Right lung (tissue), 5 donors: Measurements from ENCODE around the gene AKT1. TPM values are rescaled to one million over a fixed set of nuclear protein-coding genes. Genes with fewer than 3 reads are reported as not detected.

Experiments
- DNase-seq, 2 donors: peaks; one replicate each; pipeline ENCODE4 v3.0.0-alpha.2; 2013
- polyA plus RNA-seq, 5 donors: library from polyadenylated mRNA; unstranded; fragments of 120-200 nt; gene quantifications; one replicate each; pipeline versions ENCODE4 v1.2.1 to v1.2.3, GENCODE V29; 2013; ENCODE audit warnings: inconsistent platforms in 1 of 5, low replicate concordance in 1 of 5; ENCODE audit not compliant: insufficient read length in 5 of 5, insufficient read depth in 1 of 5

Gene AKT1
- polyA plus RNA-seq, 5 donors = 124 to 240 (median 138) TPM

DNA sequence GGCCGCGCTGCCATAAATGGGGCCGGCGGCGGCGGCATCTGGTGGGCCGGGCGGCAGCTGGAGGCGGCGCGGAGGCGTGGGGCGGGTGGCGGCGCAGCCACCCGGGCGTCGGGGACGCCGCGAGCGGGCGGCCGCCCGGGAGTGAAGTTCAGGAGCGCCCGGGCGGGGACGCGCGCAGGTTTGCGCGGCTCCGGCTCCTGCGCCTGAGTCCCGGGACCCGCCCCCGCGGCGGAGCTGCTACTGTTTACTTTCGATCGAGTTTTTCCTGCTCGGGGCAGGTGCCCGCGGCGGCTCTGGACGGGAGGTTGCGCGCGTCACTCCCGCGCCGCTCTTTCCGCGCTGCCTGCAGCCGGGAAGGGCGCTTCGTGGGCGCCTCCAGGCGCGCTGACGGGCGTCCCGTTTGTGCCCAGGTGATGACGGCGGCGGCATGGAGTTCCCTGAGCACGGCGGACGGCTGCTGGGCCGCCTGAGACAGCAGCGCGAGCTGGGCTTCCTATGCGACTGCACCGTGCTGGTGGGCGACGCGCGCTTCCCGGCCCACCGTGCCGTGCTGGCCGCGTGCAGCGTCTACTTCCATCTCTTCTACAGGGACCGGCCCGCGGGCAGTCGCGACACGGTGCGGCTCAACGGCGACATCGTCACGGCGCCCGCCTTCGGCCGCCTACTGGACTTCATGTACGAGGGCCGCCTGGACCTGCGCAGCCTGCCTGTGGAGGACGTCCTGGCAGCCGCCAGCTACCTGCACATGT lies 5.4 kb upstream of the AKT1 start, which contains the start of gene ZBTB42:
ZBTB42 (plus strand) TSS at position 331 of the 749 bp plus-strand sequence; CDS start at position 428, 97 bp downstream.
- peak; percentile 69 to 77 for DNase-seq

DNA sequence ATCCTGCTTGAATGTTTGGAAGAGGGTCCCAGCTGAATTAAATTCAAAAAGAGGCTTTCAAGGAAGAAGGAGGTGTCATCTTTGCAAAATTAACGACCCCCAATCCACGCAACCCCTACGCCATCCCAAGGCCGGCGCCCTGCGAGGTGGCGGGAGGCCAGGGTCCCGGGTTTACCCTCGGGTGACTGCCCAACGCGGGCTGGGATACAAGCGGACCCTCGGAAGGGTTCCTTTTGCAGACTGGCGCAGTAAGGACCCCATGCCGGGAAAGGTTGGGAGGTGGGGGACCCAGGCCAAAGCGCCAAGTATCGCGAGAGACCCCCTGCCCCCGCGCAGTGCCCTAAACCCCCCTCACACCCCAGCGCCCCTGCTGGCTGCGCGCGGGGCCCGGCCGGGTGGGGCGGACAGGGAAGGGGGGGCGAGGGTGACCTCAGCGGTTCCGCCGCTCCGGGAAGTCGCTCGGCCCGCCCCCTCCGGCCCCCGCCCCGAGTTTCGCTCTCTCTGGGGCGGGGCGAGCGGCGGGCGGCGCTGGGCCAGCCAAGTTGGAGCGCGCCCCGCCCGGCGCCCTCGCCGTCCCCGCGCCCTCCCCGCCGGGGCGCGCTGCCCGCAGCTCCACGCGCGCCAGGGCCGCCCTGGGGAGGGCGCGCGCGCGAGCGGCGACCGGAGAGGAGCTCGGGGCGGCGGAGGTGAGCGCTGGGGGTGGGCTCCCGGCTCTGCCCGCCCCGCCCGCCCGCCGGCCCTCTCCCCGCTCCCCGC lies 4.6 kb upstream of the AKT1 start:
- peak; percentile 79 to 86 for DNase-seq

DNA sequence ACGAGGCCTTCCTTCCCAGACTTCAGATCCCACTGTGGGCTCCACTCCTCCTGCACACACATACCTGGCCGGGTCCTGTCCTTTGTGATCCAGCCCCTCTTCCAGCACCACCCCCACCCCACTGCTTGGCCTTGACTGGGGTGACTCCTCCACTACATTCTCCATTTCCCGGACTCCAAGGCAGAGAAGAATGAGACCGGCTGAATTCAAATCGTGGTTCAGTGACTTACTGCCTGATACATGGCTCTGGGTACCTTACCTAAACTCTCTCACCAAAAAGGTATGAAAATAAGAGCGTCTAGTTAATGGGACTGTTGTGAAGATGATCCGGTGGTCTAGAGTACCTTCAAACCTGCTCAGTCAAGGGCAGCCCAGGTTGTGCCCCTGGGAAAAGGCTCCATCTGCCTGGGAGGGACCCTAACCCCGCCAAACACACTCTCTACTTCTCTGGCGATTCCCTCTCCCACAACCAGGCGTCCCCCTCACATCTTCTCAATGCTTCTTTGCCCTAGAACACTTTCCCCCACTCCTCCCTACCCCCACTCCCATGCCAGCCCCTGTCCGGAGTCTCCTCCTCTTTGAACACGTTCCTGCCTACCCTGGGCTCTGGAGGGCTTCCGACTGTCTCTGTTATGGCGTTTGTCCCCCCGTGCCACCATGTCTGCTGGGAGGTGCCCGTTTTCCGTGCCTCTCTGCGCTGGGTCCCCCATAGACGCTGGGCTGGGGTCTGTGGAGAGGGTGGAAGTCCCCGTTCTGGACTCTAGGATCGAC lies 3.9 kb upstream of the AKT1 start:
- DNase-seq = peak in 1 of 2 donors; percentile 69

DNA sequence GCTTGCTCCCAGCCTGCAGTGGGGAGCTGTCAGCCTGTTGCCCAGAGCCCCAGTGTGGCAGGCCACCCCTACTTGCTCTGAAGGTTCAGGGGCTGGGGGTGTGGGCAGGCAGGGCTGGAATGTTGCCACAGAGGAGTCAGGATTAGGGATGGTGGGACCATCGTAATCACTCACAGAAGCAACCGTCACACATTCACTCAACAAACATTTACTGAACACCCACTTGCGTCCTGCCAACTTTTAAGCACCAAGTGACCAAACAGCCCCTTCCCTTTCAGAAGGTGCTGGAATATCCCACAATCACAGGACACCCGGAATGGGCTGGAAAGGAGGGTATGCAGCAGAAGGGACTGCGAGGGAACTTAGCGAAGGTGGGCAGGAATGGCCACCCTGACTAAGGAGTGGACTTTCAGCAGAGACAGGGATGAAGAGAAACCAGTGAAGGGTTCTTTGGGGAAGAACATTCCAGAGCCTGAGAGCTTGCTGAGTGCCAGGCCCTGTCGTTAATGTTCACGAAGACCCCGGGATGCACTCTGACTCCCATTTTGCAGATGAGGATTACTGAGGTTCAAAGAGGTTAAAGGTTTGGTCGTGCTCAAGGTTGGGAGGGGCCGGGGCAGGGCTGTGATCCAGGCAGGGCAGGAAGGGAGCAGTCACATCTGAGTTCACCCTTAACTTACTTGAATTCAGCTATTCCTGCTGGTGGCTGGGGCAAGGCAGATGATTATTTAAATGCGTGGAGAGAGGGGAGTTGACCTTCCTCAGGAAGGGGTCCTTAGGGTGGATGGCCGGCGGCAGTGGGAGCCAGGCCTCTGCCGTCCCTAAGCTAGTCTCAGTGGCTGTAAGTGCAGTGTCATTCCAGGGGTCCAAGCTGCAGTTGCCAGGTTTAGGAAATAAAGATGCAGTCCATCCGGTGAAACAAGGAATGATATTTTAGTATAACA lies 3.0 kb upstream of the AKT1 start:
- no peak for DNase-seq

DNA sequence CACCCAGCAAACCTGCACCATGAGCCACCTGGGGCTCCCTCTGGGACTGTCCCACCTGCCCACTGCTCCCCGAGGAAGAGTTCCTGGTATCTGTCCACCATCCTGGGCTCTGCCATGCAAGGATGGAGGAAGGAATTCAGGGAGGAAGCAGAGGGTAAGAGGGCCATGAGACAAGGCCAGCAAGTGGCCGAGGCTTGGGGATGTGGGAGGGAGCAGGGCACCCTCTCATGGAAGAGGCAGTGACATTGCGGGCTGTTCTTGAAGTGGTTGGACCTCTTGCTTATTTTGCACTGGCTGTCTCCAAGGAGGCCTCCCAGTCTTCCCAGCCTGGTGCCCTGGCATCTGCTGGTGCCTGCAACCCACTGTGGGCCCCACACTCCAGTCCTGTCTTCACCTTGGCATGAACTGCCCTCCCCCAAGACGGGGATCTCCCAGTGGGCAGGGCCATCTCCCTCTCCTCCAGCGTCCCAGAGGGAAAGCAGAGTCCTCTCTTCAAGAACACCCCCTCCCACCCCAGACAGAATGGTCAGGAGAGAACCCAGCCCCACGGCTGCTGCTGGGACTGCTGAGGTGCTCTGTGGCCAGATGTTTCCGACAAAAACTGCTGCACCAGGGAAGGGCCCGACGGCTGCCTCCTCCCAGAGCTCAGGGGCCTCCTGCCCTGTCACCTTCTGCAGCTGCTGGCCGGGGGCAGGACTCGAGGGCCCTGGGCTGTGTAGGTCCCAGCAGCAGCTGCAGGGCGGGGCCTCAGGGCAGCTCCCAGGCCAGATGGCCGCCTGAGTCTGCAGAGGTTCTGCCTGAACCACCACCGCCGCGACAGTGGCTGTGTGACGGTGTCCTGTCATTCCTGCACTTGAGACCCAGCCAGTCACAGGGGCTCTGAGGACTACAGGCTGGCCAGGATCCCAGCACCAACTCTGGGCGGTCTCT lies 1.8 kb upstream of the AKT1 start:
- DNase-seq = no peak

DNA sequence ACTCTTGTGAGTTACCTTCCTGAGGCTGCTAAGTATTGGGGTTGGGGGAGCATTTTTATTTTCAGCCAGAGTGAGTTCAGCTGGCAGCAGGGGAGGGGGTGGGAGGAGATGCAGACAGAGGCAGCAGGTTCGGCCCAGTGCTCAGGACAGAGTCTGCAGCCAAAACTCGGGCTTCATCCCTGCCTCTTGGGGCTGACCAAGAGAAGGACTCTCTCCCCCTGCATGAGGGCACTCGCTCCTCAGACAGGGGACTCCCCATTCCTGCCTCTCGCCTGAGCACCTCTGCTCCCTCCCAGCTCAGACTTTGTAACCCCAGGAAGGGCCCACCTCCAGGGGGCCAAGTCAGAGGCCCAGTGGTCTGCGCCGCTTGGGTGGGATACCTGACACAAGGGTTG lies 1.1 kb upstream of the AKT1 start:
- DNase-seq = no peak

DNA sequence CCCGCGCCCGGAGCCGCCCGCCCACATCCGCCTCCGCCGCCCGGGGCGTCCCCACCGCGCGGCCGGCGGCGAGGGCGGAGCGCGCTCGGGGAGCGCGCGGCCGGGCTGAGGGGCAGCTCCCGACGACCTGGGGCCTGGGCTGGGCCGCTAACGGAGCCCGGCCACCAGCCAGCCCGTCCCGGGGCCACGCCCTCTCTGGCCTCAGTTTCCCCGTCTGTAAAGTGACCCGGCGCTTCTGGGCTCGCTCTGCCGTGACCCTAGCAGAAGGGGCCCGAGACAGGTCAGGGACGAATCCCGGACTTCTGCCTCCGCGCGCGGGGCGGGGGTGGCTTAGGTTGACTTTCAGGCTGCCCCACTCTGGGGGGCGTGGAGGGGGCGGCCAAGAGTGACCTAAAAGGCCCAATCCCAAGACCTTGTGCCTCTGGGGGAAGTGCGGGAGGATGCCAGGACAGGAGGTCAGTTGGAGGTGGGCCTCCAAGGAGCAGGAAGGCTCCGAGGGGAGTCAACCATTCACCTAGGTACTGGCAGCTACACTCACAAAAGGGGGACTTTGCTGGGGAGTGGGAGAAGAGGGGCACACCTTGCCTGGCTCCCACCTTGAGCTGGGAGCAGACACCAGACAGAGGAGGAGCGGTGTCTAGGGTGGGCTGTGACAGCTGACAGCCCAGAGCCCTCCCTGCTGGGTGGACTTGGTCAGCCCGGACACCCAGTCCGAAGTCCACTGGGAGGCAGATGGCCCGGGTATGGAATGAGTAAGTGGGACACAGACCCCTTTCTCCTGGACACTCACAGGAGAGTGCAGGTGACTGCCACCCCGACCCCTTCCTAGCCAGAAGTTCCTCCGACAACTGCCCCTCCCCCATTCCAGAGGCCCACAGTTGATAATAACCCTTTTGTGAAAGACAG lies 486 bp upstream of the AKT1 start:
- DNase-seq = no peak

DNA sequence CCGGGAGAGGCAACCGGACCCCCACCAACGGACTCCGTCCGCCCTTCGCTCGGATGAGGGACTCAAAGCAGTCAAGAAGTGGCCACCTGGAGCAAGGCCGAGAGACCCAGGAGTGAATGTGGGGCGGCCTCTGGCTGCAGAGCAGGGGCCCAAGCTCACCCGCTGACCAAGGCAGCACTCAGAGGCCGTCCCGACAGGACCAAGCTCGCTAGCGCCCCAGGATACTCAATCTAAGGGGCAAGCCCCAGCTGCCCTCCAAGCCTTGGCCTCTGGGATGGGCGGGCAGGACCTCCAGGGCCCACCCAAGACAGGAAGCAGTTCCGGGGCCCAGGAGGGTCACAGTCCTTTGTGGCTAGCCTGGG lies 936 bp downstream of the AKT1 start:
- no peak for DNase-seq

DNA sequence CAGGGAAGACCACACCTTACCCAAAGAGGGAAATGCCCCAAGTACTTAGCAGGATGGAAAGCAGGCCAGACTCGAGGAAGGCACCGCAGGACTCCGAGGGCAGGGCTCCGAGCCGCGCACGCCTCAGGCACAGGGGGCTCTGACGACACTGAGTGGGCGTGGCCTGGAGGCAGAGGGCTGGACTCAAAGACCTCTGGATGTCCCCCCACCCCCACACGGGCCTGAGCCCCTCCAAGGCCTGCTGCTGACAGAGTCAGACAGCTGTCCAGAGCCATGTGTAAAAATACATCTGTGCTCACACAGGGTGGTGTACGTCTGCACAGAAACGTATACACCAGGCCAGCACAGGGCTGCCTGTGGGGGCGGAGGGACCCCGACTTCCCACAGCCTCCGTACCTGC lies 1.4 kb downstream of the AKT1 start:
- DNase-seq = no peak

DNA sequence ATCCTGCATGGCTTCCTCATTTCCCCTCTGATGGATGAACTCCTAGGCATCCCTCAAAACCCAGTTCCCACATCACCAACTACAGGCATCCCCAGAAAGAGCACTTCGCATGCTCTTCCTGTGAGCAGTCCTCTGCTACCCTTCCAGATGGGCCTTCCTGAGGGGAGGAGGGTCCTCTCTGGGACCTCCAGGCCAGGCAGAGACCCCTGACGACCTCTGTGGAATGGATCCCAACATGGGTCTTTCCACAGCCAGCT lies 1.9 kb downstream of the AKT1 start:
- no peak for DNase-seq

DNA sequence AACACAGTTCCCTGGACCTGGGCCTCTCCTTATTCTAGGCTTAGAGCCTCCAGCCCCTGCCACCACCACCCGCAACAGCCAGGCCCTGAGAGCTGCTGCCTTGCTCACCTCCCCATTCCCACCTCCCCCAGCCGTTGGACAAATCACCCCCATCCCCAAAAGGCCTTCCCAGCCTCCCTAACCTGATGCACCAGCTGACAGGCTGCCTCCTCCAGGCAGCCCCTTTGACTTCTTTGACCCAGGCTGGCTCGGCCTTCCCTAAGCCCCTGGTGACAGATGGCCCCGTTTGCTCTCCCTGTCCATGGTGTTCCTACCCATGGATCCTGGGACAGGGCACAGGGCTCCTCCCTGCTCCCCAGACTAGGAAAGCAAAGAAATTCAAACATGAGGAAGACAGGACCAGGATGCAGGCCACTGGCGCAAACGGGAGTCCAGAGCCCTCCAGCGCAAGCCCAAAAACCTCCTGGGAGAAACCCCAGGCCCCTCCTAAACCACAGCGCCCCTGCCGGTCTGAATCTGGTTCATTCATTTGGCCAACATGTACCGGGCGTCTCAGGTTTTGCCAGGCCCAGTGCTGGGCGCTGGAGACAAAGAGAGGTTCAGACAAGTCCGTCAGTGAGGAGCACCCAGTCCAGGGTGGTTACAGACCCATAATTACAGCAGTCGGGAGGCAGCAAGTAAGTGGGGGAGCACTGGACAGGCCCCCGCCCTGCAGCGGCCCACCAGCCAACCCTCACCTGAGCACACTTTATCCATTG lies 2.4 kb downstream of the AKT1 start:
- no peak for DNase-seq

DNA sequence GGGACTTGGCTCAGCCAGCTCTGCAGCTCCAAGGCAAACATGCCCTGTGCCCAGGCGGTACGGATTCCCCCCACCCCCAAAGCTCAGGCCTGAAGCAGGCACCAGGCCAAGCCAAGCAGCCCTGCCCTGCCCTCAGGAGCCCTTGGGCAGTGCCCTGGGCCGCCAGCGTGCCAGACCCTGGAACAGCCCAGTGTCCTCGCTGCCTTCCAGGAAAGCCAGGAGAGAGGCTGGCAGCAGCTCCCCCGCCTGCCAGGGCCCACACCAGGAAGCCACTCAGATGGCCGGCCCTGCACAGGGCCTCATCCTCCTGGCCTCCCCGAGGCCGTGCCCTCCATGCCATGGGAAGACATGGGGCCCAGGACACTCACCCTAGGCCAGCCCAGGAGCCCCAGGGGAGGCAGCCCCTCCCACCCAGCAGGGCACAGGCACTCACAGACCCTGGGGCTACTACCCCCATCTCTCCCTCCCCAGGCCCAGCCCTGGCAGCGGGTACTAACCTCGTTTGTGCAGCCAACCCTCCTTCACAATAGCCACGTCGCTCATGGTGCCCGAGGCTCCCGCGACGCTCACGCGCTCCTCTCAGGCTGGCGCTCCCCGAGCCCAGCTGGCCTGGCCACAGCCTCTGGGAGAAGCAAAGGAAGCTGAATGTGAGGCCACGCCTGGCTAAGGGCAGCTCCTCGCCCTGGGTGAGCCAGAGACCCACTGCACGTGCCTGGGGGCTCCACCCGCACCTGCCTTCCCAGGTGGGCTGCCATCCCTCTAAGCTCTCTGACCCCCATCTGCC lies 3.3 kb downstream of the AKT1 start:
- no peak for DNase-seq

DNA sequence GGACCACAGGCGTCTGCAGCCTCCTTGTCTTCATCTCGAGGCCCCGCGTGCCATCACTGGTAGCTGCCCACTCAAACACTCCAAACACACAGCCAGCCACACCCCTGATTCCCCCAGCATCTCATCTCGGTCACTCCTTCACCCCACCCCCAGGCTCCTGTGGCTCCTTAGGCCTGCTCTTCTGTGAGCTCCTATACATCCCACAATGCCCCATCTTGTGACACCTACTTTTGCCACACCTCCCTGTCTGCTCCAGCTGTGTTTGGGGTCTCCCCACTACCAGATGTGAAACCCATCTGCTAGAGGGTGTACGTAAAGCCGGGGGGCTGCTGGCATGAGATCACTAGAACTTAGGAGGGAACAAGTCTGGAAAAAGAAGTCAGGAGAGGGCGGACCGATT lies 4.1 kb downstream of the AKT1 start:
- no peak for DNase-seq

DNA sequence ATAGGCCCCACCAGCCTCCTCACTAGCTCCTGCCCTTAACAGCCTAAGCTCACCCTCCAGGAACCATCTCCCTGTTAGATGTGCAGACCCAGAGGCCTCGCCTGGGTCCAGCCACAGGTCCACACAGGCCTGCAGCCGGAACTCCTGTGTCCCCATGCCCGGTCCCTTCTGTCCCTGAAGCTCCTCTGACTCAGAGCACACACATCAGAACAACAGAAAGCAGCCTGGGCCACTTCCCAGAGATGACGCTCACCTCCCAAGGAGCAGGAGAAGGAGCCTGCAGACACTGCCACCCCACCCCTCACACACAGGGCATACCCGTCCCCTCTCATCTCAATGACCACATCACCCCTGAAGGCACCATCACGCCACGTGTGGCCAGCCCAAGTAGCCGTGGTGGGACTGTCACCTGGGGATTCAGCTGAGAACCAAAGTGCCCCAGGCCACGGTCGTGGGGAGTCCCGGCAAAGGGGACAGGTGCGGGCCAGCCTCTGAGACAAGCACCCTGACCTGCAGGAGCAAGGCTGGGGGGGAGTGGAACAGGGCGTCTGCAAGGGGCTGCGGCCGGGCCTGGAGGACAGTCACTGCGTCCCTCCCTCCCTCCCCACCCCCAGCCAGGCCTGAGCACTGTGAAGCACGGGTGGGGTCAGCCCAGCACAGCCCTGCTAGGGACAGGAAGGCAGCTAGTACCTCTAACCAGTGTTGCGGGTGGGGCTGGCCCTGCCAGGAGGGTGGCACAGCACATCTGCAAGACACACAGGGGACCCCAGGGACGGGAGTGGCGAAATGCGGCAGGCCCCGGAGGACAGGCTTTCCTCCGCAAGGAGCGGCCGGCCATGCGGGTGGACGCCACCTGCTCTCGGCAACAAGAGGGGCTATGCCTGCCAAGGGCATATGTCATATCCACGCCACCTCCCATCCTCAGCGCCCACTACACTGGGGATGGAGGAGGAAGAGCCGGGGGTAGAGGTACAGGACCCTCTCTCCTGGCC lies 5.5 kb downstream of the AKT1 start:
- no peak for DNase-seq

DNA sequence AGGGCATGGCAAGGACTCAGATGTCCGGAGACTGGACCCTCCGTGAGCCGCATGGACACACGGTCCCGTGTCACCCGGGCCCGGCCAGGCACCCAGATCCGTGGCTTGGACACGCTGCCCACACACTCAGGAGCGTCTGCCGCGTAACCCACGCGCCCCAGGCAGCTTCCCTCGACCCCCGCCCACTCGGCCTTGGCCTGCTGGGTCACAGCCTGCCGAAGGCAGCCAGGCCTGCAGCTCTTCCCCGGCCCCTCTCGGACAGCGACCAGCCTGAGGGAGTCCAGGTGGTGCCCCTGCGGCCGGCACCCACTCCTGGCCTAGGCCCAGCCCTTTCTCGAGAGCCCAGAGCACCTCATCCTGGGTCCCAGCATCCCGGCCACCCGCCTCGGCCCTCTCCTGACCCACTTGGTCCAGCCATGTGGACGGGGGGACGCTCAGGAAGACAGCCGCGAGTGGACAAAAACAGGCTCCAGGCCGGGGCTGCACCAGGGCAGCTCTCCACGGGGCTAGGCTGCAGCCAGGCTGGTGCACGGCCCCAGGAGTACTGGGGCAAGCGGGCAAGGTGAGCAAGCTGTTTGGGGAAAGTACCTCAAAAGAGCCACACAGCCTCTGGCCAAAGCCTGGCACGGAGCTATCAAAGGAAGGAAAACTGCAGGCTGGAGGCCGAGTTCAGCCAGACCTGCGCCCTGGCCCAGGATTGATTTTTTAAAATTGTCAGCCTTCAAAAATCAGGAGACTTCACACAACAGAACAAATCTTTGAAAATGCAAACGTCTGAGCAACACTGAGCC lies 6.5 kb downstream of the AKT1 start:
- DNase-seq = no peak
